Retinal pigment epithelial cell (primary cell): ENCODE results near the gene MYOZ1.

ENCODE experiments used
- DNase-seq: peaks from one replicate; pipeline ENCODE4 v3.0.0-alpha.2; 2010; ENCODE audit warnings: low read depth
- H3K4me3 ChIP-seq: 2 replicates; pipeline ENCODE4 v1.5.1; 2011; ENCODE audit warnings: mild to moderate bottlenecking, low read length, control low read depth, moderate library complexity
- CTCF ChIP-seq: conservative IDR thresholded peaks from 2 replicates; pipeline ENCODE4 v1.5.1; 2011; ENCODE audit warnings: low read depth, low read length, control low read depth, inconsistent platforms

The MYOZ1 gene

GRCh38 chr10:73581918-73582317 lies 59.4 kb downstream of the MYOZ1 start:
- H3K4me3 ChIP-seq, result no peak overlapping the region
- DNase-seq, result no peak
- TF ChIP-seq CTCF, result no peak
